Neural crest cell (in vitro differentiated cells): ENCODE results near the gene PCDHGB3. TPM values are rescaled to one million over a fixed set of nuclear protein-coding genes. Genes with fewer than 3 reads are reported as not detected.
"Not testable (repeated sequence)": the region's sequence is repeated elsewhere in the genome, so short reads cannot be mapped to it uniquely, and the experiment has no call there.

Source experiments
- DNase-seq: peaks from one replicate; pipeline ENCODE4 v3.0.0; 2021; ENCODE audit warnings: low read depth, mixed read lengths, low spot score
- H3K27ac Mint-ChIP-seq: one replicate; pipeline ENCODE4 v1.8.0; 2021; ENCODE audit warnings: mild to moderate bottlenecking, mixed read lengths; ENCODE audit not compliant: unreplicated experiment
- H3K27me3 Mint-ChIP-seq: 2 replicates; pipeline ENCODE4 v1.8.0; 2021; ENCODE audit warnings: low read depth, mild to moderate bottlenecking, mixed read lengths
- H3K36me3 Mint-ChIP-seq: 2 replicates; pipeline ENCODE4 v1.8.0; 2021; ENCODE audit warnings: low read depth, mild to moderate bottlenecking, mixed read lengths
- H3K4me1 Mint-ChIP-seq: 2 replicates; pipeline ENCODE4 v1.8.0; 2021; ENCODE audit warnings: mixed read lengths
- H3K4me3 Mint-ChIP-seq: one replicate; pipeline ENCODE4 v1.8.0; 2021; ENCODE audit warnings: mild to moderate bottlenecking, mixed read lengths
- H3K9me3 Mint-ChIP-seq: 2 replicates; pipeline ENCODE4 v1.8.0; 2021; ENCODE audit warnings: mixed read lengths
- total RNA-seq: library from RNA; stranded (reverse); gene quantifications from 2 replicates; pipeline ENCODE4 v1.2.1, GENCODE V29; 2021
- TF ChIP-seq, protein P1 (sequence below): fragments of 200-600 bp; sonication (generic); conservative IDR thresholded peaks from 2 replicates; pipeline ENCODE4 v1.5.0; 2021; ENCODE audit warnings: antibody characterized with exemption, mild to moderate bottlenecking

Gene PCDHGB3
- total RNA-seq, 1 donor from 2014 or later: 0.51 TPM

DNA sequence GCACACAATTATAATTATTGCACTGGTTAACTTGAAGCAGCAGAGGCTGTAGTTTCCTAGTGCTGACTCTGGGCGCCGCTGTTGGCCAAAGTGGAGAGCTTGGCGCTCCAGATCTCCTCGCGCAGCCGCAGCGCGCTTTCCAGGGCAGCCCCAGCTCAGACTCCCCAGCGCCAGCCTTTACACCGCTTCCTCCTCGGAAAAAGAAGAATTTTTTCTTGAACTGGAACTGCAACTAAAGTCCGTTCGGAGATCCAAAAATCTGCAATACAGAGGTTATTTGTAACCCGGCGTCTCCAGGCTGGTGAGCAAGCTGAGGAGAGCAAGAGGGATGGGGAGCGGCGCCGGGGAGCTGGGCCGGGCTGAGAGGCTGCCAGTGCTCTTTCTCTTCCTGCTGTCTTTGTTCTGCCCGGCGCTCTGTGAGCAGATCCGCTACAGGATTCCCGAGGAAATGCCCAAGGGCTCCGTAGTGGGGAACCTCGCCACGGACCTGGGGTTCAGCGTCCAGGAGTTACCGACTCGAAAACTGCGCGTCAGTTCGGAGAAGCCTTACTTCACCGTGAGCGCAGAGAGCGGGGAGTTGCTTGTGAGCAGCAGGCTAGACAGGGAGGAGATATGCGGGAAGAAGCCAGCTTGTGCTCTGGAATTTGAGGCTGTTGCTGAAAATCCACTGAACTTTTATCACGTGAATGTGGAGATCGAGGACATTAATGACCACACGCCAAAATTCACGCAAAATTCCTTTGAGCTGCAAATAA is 17.7 kb downstream of the PCDHGB3 start, which contains the start of gene PCDHGB4:
TSS of gene PCDHGB4 (plus strand) at position 142 of the 755 bp plus-strand sequence. CDS start at position 329, 187 bp downstream.
- Mint-ChIP-seq H3K4me3 (peak within 1 kb of the TSS; percentile 44), H3K9me3 (peaks cover 30% of the 10 kb centered on the region), H3K36me3 (peaks cover 49% of the 10 kb centered on the region)
- DNase-seq, H3K27me3 Mint-ChIP-seq, H3K27ac Mint-ChIP-seq, H3K4me1 Mint-ChIP-seq: not testable (repeated sequence)
- TF ChIP-seq, protein P1, sequence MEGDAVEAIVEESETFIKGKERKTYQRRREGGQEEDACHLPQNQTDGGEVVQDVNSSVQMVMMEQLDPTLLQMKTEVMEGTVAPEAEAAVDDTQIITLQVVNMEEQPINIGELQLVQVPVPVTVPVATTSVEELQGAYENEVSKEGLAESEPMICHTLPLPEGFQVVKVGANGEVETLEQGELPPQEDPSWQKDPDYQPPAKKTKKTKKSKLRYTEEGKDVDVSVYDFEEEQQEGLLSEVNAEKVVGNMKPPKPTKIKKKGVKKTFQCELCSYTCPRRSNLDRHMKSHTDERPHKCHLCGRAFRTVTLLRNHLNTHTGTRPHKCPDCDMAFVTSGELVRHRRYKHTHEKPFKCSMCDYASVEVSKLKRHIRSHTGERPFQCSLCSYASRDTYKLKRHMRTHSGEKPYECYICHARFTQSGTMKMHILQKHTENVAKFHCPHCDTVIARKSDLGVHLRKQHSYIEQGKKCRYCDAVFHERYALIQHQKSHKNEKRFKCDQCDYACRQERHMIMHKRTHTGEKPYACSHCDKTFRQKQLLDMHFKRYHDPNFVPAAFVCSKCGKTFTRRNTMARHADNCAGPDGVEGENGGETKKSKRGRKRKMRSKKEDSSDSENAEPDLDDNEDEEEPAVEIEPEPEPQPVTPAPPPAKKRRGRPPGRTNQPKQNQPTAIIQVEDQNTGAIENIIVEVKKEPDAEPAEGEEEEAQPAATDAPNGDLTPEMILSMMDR: peak; percentile 71

- no peaks in the 10 kb centered on the region for H3K4me1 Mint-ChIP-seq
These were observed 18.6 kb downstream of the PCDHGB3 start for GRCh38 chr5:141388661-141389060.

DNA sequence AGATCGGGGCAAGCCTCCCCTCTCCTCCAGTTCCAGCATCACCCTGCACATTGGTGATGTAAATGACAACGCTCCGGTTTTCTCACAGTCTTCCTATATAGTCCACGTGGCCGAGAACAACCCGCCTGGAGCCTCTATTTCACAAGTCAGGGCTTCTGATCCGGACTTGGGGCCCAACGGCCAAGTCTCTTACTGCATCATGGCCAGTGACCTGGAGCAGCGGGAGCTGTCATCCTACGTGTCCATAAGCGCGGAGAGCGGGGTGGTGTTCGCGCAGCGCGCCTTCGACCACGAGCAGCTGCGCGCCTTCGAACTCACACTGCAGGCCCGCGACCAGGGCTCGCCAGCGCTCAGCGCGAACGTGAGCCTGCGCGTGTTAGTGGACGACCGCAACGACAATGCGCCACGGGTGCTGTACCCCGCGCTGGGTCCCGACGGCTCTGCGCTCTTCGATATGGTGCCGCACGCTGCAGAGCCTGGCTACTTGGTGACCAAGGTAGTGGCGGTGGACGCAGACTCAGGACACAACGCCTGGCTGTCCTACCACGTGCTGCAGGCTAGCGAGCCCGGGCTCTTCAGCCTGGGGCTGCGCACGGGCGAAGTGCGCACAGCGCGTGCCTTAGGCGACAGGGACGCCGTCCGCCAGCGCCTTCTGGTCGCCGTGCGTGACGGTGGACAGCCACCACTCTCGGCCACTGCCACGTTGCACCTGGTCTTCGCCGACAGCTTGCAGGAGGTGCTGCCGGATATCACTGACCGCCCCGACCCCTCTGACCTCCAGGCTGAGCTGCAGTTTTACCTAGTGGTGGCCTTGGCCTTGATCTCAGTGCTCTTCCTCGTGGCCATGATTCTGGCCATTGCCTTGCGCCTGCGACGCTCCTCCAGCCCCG is 19.4 kb downstream of the PCDHGB3 start:
- Mint-ChIP-seq H3K9me3 (peaks cover 31% of the 10 kb centered on the region), H3K27me3 (no peaks in the 10 kb centered on the region), H3K4me1 (no peaks in the 10 kb centered on the region), H3K4me3 (no peak overlapping the region), H3K36me3 (peaks cover 57% of the 10 kb centered on the region), H3K27ac (peak overlapping the region; percentile 41)
- TF ChIP-seq, protein P1: no peak
- DNase-seq: no peak

More at GRCh38 chr5:141388661-141389060, 18.6 kb downstream of the PCDHGB3 start:
- Mint-ChIP-seq H3K4me3 (no peak overlapping the region), H3K36me3 (peaks cover 51% of the 10 kb centered on the region), H3K27ac (no peak overlapping the region), H3K9me3 (peaks cover 30% of the 10 kb centered on the region), H3K27me3 (no peaks in the 10 kb centered on the region)
- TF ChIP-seq, protein P1: no peak
- no peak for DNase-seq

DNA sequence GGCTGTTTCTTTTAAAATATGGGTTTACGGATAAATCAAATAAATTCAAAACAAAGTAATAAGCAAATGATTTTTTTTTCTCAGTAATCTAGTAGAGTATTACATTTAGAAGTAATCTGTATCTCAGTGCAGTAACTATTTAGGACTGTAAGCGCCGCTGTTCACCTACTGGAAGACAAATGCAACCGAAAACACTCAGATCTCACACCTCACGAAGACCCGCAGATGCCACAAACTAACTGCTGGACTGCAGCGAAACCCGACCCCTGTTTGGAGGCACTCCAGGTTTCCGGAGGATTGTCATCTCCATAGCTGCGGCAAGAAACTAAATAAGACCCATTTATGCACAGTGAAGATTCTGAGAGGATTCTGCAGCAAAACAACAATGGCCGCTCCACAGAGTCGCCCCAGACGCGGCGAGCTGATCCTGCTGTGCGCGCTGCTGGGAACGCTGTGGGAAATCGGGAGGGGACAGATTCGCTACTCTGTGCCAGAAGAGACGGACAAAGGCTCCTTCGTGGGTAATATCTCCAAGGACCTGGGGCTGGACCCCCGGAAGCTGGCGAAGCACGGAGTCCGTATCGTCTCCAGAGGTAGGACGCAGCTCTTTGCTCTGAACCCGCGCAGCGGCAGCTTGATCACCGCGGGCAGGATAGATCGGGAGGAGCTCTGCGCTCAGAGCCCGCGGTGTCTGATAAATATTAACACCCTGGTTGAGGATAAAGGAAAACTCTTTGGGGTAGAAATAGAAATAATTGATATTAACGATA is 22.6 kb downstream of the PCDHGB3 start, which contains the start of gene PCDHGA8:
TSS of gene PCDHGA8 (plus strand) at position 205 of the 770 bp plus-strand sequence. CDS start at position 386, 181 bp downstream.
- TF ChIP-seq, protein P1: no peak
- no peak within 1 kb of the TSS for H3K27ac Mint-ChIP-seq
- peaks cover 43% of the 10 kb centered on the region for H3K36me3 Mint-ChIP-seq
- no peak within 1 kb of the TSS for H3K4me3 Mint-ChIP-seq
- no peaks in the 10 kb centered on the region for H3K27me3 Mint-ChIP-seq
- H3K9me3 Mint-ChIP-seq: peaks cover 24% of the 10 kb centered on the region
- H3K4me1 Mint-ChIP-seq: no peaks in the 10 kb centered on the region
- DNase-seq: no peak

DNA sequence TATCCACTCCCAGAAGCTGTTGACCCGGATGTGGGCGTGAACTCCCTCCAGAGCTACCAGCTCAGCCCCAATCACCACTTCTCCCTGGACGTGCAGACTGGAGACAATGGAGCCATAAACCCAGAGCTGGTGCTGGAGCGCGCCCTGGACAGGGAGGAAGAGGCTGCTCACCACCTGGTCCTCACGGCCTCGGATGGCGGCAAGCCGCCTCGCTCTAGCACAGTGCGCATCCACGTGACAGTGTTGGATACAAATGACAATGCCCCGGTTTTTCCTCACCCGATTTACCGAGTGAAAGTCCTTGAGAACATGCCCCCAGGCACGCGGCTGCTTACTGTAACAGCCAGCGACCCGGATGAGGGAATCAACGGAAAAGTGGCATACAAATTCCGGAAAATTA is 23.2 kb downstream of the PCDHGB3 start:
- Mint-ChIP-seq H3K36me3 (peaks cover 43% of the 10 kb centered on the region), H3K4me3 (no peak overlapping the region), H3K27ac (no peak overlapping the region), H3K27me3 (no peaks in the 10 kb centered on the region), H3K4me1 (no peaks in the 10 kb centered on the region), H3K9me3 (peaks cover 24% of the 10 kb centered on the region)
- DNase-seq: no peak
- TF ChIP-seq, protein P1: no peak

- H3K9me3 Mint-ChIP-seq: peaks cover 26% of the 10 kb centered on the region
- not testable (repeated sequence) for H3K4me1 Mint-ChIP-seq, DNase-seq, H3K4me3 Mint-ChIP-seq, H3K27ac Mint-ChIP-seq, H3K27me3 Mint-ChIP-seq
- peaks cover 43% of the 10 kb centered on the region for H3K36me3 Mint-ChIP-seq
These were observed 24.6 kb downstream of the PCDHGB3 start for GRCh38 chr5:141394401-141395187.
